Adrenal gland (tissue), 5 donors: ENCODE measurements around the gene KHDC3L.

Experiments used
- CTCF ChIP-seq, 6 experiments: fragments of 450-650 bp in 4 of 6; fragments of 200-600 bp in 2 of 6; sonication (generic) in 1 of 6; IDR thresholded peaks; 1 replicate in 5 of 6; 2 replicates in 1 of 6; pipeline versions ENCODE4 v1.5.1 to v1.8.0; 2016 to 2021; ENCODE audit warnings: antibody characterized with exemption in 6 of 6, mild to moderate bottlenecking in 2 of 6, moderate library complexity in 1 of 6
- POLR2A ChIP-seq, 2 donors: fragments of 450-650 bp; IDR thresholded peaks; one replicate each; pipeline ENCODE4 v1.6.1; 2017; ENCODE audit warnings: antibody characterized with exemption in 2 of 2, mild to moderate bottlenecking in 2 of 2, moderate library complexity in 1 of 2
- donor health status: DM: no; HTN: no; CAD: no.

GRCh38 chr6:73389854-73390253, 27.4 kb downstream of the KHDC3L start:
- TF ChIP-seq CTCF (IDR thresholded peaks at IDR 0.05): no peak
- no peak for TF ChIP-seq POLR2A (IDR thresholded peaks at IDR 0.05)
